IMR-90 (cell line): Measurements from ENCODE around the gene SLC9A1.

Experiments used
- CEBPB ChIP-seq: IDR thresholded peaks from 2 replicates; pipeline ENCODE4 v1.6.1; 2012; ENCODE audit warnings: low read depth, low read length, improper control_type of control experiment
- FOS ChIP-seq: fragments of 150-350 bp; IDR thresholded peaks from 2 replicates; pipeline ENCODE4 v1.6.1; 2016; ENCODE audit warnings: low read depth, low read length
- MAFK ChIP-seq: IDR thresholded peaks from 2 replicates; pipeline ENCODE4 v1.6.1; 2012; ENCODE audit warnings: low read depth, low read length, improper control_type of control experiment
- MAZ ChIP-seq: IDR thresholded peaks from 2 replicates; pipeline ENCODE4 v1.6.1; 2012; ENCODE audit warnings: low read depth, mild to moderate bottlenecking, low read length, improper control_type of control experiment, moderate library complexity, borderline replicate concordance
- POLR2A ChIP-seq: IDR thresholded peaks from 2 replicates; pipeline ENCODE4 v1.6.1; 2012; ENCODE audit warnings: mild to moderate bottlenecking, low read depth, low read length
- RAD21 ChIP-seq: IDR thresholded peaks from 2 replicates; pipeline ENCODE4 v1.6.1; 2012; ENCODE audit warnings: low read length, improper control_type of control experiment
- RCOR1 ChIP-seq: IDR thresholded peaks from 2 replicates; pipeline ENCODE4 v1.6.1; 2012; ENCODE audit warnings: mild to moderate bottlenecking, low read length, improper control_type of control experiment; ENCODE audit not compliant: insufficient replicate concordance
- RFX5 ChIP-seq: IDR thresholded peaks from 2 replicates; pipeline ENCODE4 v1.8.0; 2012; ENCODE audit warnings: low read depth, mild to moderate bottlenecking, low read length, moderate library complexity
- SMC3 ChIP-seq: fragments of 150-350 bp; IDR thresholded peaks from 2 replicates; pipeline ENCODE4 v1.6.1; 2016; ENCODE audit warnings: low read depth, mild to moderate bottlenecking, antibody characterized with exemption, low read length, moderate library complexity
- USF2 ChIP-seq: fragments of 150-350 bp; IDR thresholded peaks from 2 replicates; pipeline ENCODE4 v1.6.1; 2017; ENCODE audit warnings: mild to moderate bottlenecking, antibody characterized with exemption, low read length, low read depth
- TF ChIP-seq, protein P1 (sequence below): conservative IDR thresholded peaks from 2 replicates; pipeline ENCODE4 v1.5.1; 2012; ENCODE audit warnings: mild to moderate bottlenecking, low read depth, low read length, improper control_type of control experiment
- TF ChIP-seq, protein P2 (sequence below): fragments of 150-350 bp; IDR thresholded peaks from 2 replicates; pipeline ENCODE4 v1.6.1; 2016; ENCODE audit warnings: low read depth, mild to moderate bottlenecking, low read length, moderate library complexity, borderline replicate concordance

- TF ChIP-seq, protein P1, sequence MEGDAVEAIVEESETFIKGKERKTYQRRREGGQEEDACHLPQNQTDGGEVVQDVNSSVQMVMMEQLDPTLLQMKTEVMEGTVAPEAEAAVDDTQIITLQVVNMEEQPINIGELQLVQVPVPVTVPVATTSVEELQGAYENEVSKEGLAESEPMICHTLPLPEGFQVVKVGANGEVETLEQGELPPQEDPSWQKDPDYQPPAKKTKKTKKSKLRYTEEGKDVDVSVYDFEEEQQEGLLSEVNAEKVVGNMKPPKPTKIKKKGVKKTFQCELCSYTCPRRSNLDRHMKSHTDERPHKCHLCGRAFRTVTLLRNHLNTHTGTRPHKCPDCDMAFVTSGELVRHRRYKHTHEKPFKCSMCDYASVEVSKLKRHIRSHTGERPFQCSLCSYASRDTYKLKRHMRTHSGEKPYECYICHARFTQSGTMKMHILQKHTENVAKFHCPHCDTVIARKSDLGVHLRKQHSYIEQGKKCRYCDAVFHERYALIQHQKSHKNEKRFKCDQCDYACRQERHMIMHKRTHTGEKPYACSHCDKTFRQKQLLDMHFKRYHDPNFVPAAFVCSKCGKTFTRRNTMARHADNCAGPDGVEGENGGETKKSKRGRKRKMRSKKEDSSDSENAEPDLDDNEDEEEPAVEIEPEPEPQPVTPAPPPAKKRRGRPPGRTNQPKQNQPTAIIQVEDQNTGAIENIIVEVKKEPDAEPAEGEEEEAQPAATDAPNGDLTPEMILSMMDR = no peak
- TF ChIP-seq SMC3 (no peak), RAD21 (no peak), POLR2A (no peak), USF2 (no peak), RCOR1 (no peak), MAZ (no peak), CEBPB (no peak), FOS (no peak), MAFK (no peak), RFX5 (no peak)
- TF ChIP-seq, protein P2, sequence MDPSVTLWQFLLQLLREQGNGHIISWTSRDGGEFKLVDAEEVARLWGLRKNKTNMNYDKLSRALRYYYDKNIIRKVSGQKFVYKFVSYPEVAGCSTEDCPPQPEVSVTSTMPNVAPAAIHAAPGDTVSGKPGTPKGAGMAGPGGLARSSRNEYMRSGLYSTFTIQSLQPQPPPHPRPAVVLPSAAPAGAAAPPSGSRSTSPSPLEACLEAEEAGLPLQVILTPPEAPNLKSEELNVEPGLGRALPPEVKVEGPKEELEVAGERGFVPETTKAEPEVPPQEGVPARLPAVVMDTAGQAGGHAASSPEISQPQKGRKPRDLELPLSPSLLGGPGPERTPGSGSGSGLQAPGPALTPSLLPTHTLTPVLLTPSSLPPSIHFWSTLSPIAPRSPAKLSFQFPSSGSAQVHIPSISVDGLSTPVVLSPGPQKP = no peak
These were observed 22.3 kb downstream of the SLC9A1 start for GRCh38 chr1:27132624-27133023.
